ENCODE measurements around the gene C1orf210. TPM values are rescaled to one million over a fixed set of nuclear protein-coding genes. Genes with fewer than 3 reads are reported as not detected.

C1orf210 gene
- total and polyA plus RNA-seq, 9 donors: 0.42 to 2.1 (median 0.72) TPM; not detected in 4

- no peaks in the 10 kb centered on the region for H3K9me3 ChIP-seq
- TF ChIP-seq CTCF (IDR thresholded peaks at IDR 0.05) (no peak), EP300 (IDR thresholded peaks at IDR 0.05) (no peak), POLR2A (IDR thresholded peaks at IDR 0.05) (no peak)
- H3K27ac ChIP-seq: peak overlapping the region in 1 of 2 donors; percentile 5
- no peaks in the 10 kb centered on the region for H3K27me3 ChIP-seq
- no peak for DNase-seq
- WGBS, 3 donors: 93 to 95% (median 95%) methylated on average over 9 of the region's 9 CpGs
- H3K4me1 ChIP-seq (ENCODE audit: insufficient read depth): peaks cover 13% of the 10 kb centered on the region
- no peaks in the 10 kb centered on the region for H3K36me3 ChIP-seq
- intact Hi-C loops (cut with DNase I): no loop called here
- H3K4me3 ChIP-seq: no peak overlapping the region
These were observed 2.8 kb upstream of the C1orf210 start for GRCh38 chr1:43288058-43288784.

- Histone ChIP-seq H3K9me3 (no peaks in the 10 kb centered on the region), H3K27ac (no peak overlapping the region), H3K4me3 (no peak overlapping the region), H3K4me1 (ENCODE audit: insufficient read depth) (peaks cover 13% of the 10 kb centered on the region), H3K36me3 (no peaks in the 10 kb centered on the region), H3K27me3 (no peaks in the 10 kb centered on the region)
- 94 to 99% (median 97%) methylated on average over 5 of the region's 5 CpGs for WGBS, 3 donors
- intact Hi-C loops (cut with DNase I): no loop called here
- DNase-seq: no peak
- TF ChIP-seq EP300 (IDR thresholded peaks at IDR 0.05) (no peak), CTCF (IDR thresholded peaks at IDR 0.05) (no peak), POLR2A (IDR thresholded peaks at IDR 0.05) (no peak)
These were observed 1.2 kb upstream of the C1orf210 start for GRCh38 chr1:43286533-43286932.

GRCh38 chr1:43286115-43286514 is 734 bp upstream of the C1orf210 start:
- Histone ChIP-seq H3K4me1 (ENCODE audit: insufficient read depth) (peaks cover 13% of the 10 kb centered on the region), H3K36me3 (no peaks in the 10 kb centered on the region), H3K4me3 (no peak overlapping the region), H3K27ac (no peak overlapping the region), H3K9me3 (no peaks in the 10 kb centered on the region), H3K27me3 (no peaks in the 10 kb centered on the region)
- intact Hi-C loops (cut with DNase I): no loop called here
- TF ChIP-seq CTCF (IDR thresholded peaks at IDR 0.05): no peak
- TF ChIP-seq POLR2A (IDR thresholded peaks at IDR 0.05): no peak
- TF ChIP-seq EP300 (IDR thresholded peaks at IDR 0.05): no peak
- 91 to 95% (median 92%) methylated on average over 11 of the region's 11 CpGs for WGBS, 3 donors
- no peak for DNase-seq

GRCh38 chr1:43284546-43285110 is 753 bp downstream of the C1orf210 start:
- H3K36me3 ChIP-seq: no peaks in the 10 kb centered on the region
- no peaks in the 10 kb centered on the region for H3K9me3 ChIP-seq
- DNase-seq: peak in 1 of 5 donors; percentile 17
- TF ChIP-seq EP300 (IDR thresholded peaks at IDR 0.05): no peak
- no peak for TF ChIP-seq CTCF (IDR thresholded peaks at IDR 0.05)
- no peak for TF ChIP-seq POLR2A (IDR thresholded peaks at IDR 0.05)
- H3K4me3 ChIP-seq: no peak overlapping the region
- 71 to 80% (median 74%) methylated on average over 12 of the region's 12 CpGs for WGBS, 3 donors
- intact Hi-C loops (cut with DNase I): no loop called here
- no peak overlapping the region for H3K27ac ChIP-seq
- H3K27me3 ChIP-seq: no peaks in the 10 kb centered on the region
- peaks cover 11% of the 10 kb centered on the region for H3K4me1 ChIP-seq (ENCODE audit: insufficient read depth)
